ENCODE results near the gene DKK3. TPM values are rescaled to one million over a fixed set of nuclear protein-coding genes. Genes with fewer than 3 reads are reported as not detected.
A peak's percentile ranks its signal among the peaks of the same experiment; 100 is the strongest.

DKK3 gene
- polyA plus RNA-seq, 1 of the 3 experiments (the other 2 are of a cell fraction) = 1,174 TPM

GRCh38 chr11:11971906-11972547, 36.4 kb downstream of the DKK3 start:
- Histone ChIP-seq H3K9ac (no peak overlapping the region), H3K79me2 (ENCODE audit: insufficient read depth) (peaks cover 60% of the 10 kb centered on the region), H3K27me3 (ENCODE audit: insufficient read depth) (no peaks in the 10 kb centered on the region), H3K9me3 (no peaks in the 10 kb centered on the region), H3F3A (replicated peaks; ENCODE audit: insufficient read depth) (peaks cover 37% of the 10 kb centered on the region), H3K36me3 (replicated peaks in 1 of 2; ENCODE audit: control insufficient read depth in 1 of 2, insufficient read depth in 2 of 2, low read length in 1 of 2) (peaks cover 19 to 37% of the 10 kb centered on the region in 2 experiments), H3K27ac (ENCODE audit: low read depth in 2 of 2, low read length in 1 of 2) (peak overlapping the region; percentile 99 to 100; a peak in 3 of 4 replicates), H3K4me3 (ENCODE audit: low read depth in 2 of 2, low read length in 1 of 2) (no peak overlapping the region), H4K20me1 (ENCODE audit: insufficient read depth) (no peaks in the 10 kb centered on the region), H3K9me2 (no peaks in the 10 kb centered on the region), H3K4me1 (ENCODE audit: control insufficient read depth in 1 of 2, insufficient read depth in 2 of 2, low read depth in 1 of 2, low read length in 1 of 2) (peaks cover 69 to 88% of the 10 kb centered on the region in 2 experiments), H2AFZ (ENCODE audit: low read depth) (no peak overlapping the region), H3K4me2 (no peak overlapping the region)
- CTCF ChIA-PET = interaction anchor here (0.8 to 3.7 kb wide), 7 partner anchors 12 to 309 kb away, joined by 3 to 14 read pairs (median 3); no protein-coding TSS in a partner anchor
- TF ChIP-seq NRF1 (IDR thresholded peaks at IDR 0.05; ENCODE audit: low read depth, low read length) (no peak), NFIC (IDR thresholded peaks at IDR 0.05; ENCODE audit: borderline replicate concordance) (no peak), RAD21 (IDR thresholded peaks at IDR 0.05; ENCODE audit: low read length) (no peak), POLR2AphosphoS5 (IDR thresholded peaks at IDR 0.05; ENCODE audit: low read depth, low read length) (no peak)
- no peak for DNase-seq
- POLR2A ChIA-PET = interaction anchor here (1.2 kb wide), 1 partner anchor 19 kb away, joined by 3 read pairs; no protein-coding TSS in a partner anchor
- 89% methylated on average over 5 of the region's 5 CpGs for whole genome bisulfite sequencing (ENCODE audit: low lambda C conversion rate)

- ChIA-PET POLR2A (no interaction called here), CTCF (interaction anchor here (1.2 to 3.7 kb wide), 2 partner anchors 25 to 74 kb away, joined by 3 to 14 read pairs; no protein-coding TSS in a partner anchor)
- H3K9me3 ChIP-seq = no peaks in the 10 kb centered on the region
- H3K9ac ChIP-seq = no peak overlapping the region
- H3K79me2 ChIP-seq (ENCODE audit: insufficient read depth) = peaks cover 50% of the 10 kb centered on the region
- no peak for DNase-seq
- no peaks in the 10 kb centered on the region for H3K27me3 ChIP-seq (ENCODE audit: insufficient read depth)
- H4K20me1 ChIP-seq (ENCODE audit: insufficient read depth) = no peaks in the 10 kb centered on the region
- H3K27ac ChIP-seq (ENCODE audit: low read depth in 2 of 2, low read length in 1 of 2) = peak overlapping the region in 1 of 2 experiments; percentile 100; a peak in 3 of 4 replicates
- H3K4me2 ChIP-seq = no peak overlapping the region
- H3F3A ChIP-seq (replicated peaks; ENCODE audit: insufficient read depth) = peaks cover 25% of the 10 kb centered on the region
- WGBS (ENCODE audit: low lambda C conversion rate) = 72% methylated on average over 2 of the region's 2 CpGs
- H3K9me2 ChIP-seq = no peaks in the 10 kb centered on the region
- peaks cover 56 to 88% of the 10 kb centered on the region in 2 experiments for H3K4me1 ChIP-seq (ENCODE audit: control insufficient read depth in 1 of 2, insufficient read depth in 2 of 2, low read depth in 1 of 2, low read length in 1 of 2)
- TF ChIP-seq EZH2phosphoT487 (IDR thresholded peaks at IDR 0.05; ENCODE audit: borderline replicate concordance, low read depth) (no peak), FOXM1 (IDR thresholded peaks at IDR 0.05; ENCODE audit: low read depth) (no peak), GATA2 (CRISPR knock-in tag; IDR thresholded peaks at IDR 0.05) (no peak), TAF1 (IDR thresholded peaks at IDR 0.05; ENCODE audit: borderline replicate concordance, low read depth, low read length) (no peak), RXRA (IDR thresholded peaks at IDR 0.05; ENCODE audit: borderline replicate concordance, low read depth) (no peak), RFX5 (IDR thresholded peaks at IDR 0.05; ENCODE audit: low read length) (no peak), MXI1 (IDR thresholded peaks at IDR 0.05; ENCODE audit: low read depth, low read length) (no peak), EP300 (IDR thresholded peaks at IDR 0.05; ENCODE audit: borderline replicate concordance in 1 of 2, low read depth in 1 of 2, low read length in 1 of 2) (no peak)
- no peak overlapping the region for H3K4me3 ChIP-seq (ENCODE audit: low read depth in 2 of 2, low read length in 1 of 2)
- no peak overlapping the region for H2AFZ ChIP-seq (ENCODE audit: low read depth)
- peaks cover 30 to 46% of the 10 kb centered on the region in 2 experiments for H3K36me3 ChIP-seq (replicated peaks in 1 of 2; ENCODE audit: control insufficient read depth in 1 of 2, insufficient read depth in 2 of 2, low read length in 1 of 2)
Observed at GRCh38 chr11:11970556-11970955, 37.9 kb downstream of the DKK3 start.
